ENCODE measurements around the gene HERC2.

HERC2 gene

DNA sequence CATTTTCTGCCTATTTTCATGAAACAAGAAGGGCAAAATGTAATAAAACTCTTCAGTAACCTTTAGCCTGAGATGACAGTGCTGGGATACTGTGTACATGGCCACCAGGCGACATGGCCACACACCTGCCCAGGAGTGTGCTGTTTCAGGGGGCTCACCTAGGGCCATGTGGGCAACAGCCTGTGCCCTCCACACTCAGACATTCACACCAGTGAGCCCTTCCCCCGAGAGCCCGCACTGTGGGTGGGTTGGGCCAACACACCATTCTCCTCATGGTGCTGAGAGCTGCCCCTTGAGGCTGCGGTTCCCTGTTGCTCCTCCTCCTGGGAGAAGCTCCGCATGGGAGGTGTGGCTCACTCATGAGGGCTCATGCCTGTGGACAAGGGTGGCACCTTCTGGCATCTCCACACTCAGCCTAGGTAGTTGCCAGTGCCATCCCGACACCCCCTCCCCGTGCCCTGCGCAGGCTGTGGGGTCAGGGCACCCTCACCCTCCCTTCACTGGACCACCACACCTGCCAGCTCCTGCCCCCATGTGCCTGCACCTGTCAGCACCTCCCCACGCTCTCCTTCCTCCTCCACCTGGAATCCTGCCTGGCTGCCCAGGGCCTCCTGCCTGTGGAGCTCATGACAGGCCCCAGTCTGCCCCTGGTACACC is 242.5 kb downstream of the HERC2 start:
- no peak for DNase-seq
- TF ChIP-seq, protein P1, sequence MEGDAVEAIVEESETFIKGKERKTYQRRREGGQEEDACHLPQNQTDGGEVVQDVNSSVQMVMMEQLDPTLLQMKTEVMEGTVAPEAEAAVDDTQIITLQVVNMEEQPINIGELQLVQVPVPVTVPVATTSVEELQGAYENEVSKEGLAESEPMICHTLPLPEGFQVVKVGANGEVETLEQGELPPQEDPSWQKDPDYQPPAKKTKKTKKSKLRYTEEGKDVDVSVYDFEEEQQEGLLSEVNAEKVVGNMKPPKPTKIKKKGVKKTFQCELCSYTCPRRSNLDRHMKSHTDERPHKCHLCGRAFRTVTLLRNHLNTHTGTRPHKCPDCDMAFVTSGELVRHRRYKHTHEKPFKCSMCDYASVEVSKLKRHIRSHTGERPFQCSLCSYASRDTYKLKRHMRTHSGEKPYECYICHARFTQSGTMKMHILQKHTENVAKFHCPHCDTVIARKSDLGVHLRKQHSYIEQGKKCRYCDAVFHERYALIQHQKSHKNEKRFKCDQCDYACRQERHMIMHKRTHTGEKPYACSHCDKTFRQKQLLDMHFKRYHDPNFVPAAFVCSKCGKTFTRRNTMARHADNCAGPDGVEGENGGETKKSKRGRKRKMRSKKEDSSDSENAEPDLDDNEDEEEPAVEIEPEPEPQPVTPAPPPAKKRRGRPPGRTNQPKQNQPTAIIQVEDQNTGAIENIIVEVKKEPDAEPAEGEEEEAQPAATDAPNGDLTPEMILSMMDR (IDR thresholded peaks at IDR 0.05; ENCODE audit: low read depth, low read length), result no peak
- Histone ChIP-seq H3K4me1 (no peaks in the 10 kb centered on the region), H3K4me3 (ENCODE audit: low read depth, low read length) (no peak overlapping the region), H3K27me3 (no peaks in the 10 kb centered on the region), H3K36me3 (no peaks in the 10 kb centered on the region), H3K9me3 (no peaks in the 10 kb centered on the region)

DNA sequence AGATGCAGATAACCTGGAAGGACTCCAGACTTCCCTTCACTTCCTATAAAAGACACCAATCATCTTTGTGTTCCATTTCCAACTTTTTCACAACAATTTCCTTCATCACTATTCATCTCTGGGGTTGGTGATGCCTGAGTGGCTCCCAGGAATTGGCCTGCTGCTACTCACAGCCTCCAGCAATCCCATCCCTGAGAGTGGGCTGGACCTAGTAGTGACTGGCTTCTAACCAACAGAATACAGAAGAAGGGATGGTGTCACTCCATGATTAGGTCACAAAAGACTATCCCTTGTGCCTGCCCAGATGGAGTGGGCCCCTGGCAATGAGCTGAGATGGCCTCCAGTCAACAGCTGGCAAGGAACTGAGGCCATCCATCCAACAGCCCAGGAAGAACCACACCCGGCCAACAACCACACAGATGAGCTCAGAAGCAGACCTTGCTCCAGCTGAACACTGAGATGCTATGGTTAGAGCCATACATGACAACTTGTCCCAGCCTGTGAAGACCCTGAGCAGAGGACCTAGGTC is 243.7 kb downstream of the HERC2 start:
- TF ChIP-seq, protein P1 (IDR thresholded peaks at IDR 0.05; ENCODE audit: low read depth, low read length), result no peak
- no peaks in the 10 kb centered on the region for H3K36me3 ChIP-seq
- DNase-seq, result no peak

DNA sequence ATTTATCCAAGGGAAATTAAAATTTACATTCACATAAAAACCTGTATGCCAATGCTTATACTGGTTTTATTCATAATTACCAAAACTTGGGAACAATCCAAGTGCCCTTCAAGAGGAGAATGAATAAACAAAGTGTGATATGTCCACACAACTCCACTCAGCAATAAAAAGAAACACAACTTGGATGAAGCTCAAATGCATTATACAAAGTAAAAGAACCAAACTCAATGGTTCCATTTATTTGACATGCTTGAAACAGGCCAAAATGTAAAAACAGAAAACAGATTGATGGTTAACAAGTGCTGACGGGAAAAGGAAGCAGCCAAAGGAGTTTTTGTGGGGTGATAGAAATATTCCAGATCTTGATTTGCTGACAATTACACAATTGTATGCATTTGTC is 246.4 kb downstream of the HERC2 start:
- no peak for DNase-seq
- H3K36me3 ChIP-seq, result no peaks in the 10 kb centered on the region
- 0 out of 2 replicates have a peak, but pooled peaks cover 4% of the 10 kb centered on the region for H3K27me3 ChIP-seq
- TF ChIP-seq, protein P1 (IDR thresholded peaks at IDR 0.05; ENCODE audit: low read depth, low read length), result no peak
- no peaks in the 10 kb centered on the region for H3K9me3 ChIP-seq
- H3K4me3 ChIP-seq (ENCODE audit: low read depth, low read length), result no peak overlapping the region
- H3K4me1 ChIP-seq, result no peaks in the 10 kb centered on the region

More for the DNA sequence above, 243.7 kb downstream of the HERC2 start:
- H3K4me1 ChIP-seq, result no peaks in the 10 kb centered on the region
- H3K27me3 ChIP-seq, result 0 out of 2 replicates have a peak, but pooled peaks cover 3% of the 10 kb centered on the region
- H3K9me3 ChIP-seq, result no peaks in the 10 kb centered on the region
- H3K4me3 ChIP-seq (ENCODE audit: low read depth, low read length), result no peak overlapping the region

DNA sequence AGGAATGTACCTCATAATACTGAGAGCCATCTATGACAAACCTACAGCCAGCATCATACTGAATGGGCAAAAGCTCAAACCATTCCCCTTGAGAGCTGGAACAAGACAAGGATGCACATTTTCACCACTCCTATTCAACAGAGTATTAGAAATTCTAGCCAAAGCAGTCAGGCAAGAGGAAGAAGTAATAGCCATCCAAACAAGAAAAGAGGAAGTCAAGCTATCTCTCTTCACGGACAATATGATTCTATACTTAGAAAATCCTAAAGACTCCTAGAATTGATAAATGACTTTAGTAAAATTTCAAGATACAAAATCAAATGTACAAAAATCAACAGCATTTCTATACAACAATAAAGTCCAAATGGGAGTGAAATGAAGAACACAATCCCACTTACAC is 253.0 kb downstream of the HERC2 start:
- no peak for DNase-seq
- H3K36me3 ChIP-seq, result no peaks in the 10 kb centered on the region
- no peaks in the 10 kb centered on the region for H3K9me3 ChIP-seq
- H3K4me3 ChIP-seq (ENCODE audit: low read depth, low read length), result no peak overlapping the region
- TF ChIP-seq, protein P1 (IDR thresholded peaks at IDR 0.05; ENCODE audit: low read depth, low read length), result no peak
- H3K4me1 ChIP-seq, result no peaks in the 10 kb centered on the region
- H3K27me3 ChIP-seq, result peaks cover 12% of the 10 kb centered on the region

DNA sequence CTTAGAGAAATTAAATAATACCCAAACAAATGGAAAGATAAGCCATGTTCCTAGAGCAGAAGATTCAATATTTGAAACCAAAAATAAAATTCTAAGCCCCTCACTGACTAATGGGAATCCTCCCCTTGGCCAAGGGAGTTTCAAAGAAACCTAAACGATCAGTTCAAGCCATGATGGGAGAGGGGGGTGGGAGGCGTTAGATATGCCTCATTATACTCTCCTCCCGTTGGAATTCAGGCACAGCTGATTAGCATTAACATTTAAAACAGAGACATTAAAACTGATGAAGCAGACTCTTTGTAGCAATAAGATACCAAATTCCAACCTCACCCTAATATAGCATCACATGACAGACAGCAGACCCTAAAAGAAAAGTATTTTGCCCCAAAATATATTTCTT is 255.7 kb downstream of the HERC2 start:
- H3K9me3 ChIP-seq, result no peaks in the 10 kb centered on the region
- TF ChIP-seq, protein P1 (IDR thresholded peaks at IDR 0.05; ENCODE audit: low read depth, low read length), result no peak

More for the DNA sequence above, 255.7 kb downstream of the HERC2 start:
- no peak overlapping the region for H3K4me3 ChIP-seq (ENCODE audit: low read depth, low read length)
- no peaks in the 10 kb centered on the region for H3K36me3 ChIP-seq
- peaks cover 8% of the 10 kb centered on the region for H3K27me3 ChIP-seq
- DNase-seq, result no peak
- no peaks in the 10 kb centered on the region for H3K4me1 ChIP-seq
